Measurements from ENCODE around the gene TMEM200C. TPM values are rescaled to one million over a fixed set of nuclear protein-coding genes. Genes with fewer than 3 reads are reported as not detected.
A peak's percentile ranks its signal among the peaks of the same experiment; 100 is the strongest.

TMEM200C gene
- total and polyA plus RNA-seq, 2 donors (not counting 1 experiment from before 2014, with no cell fraction given): 0.02 to 0.17 TPM

DNA sequence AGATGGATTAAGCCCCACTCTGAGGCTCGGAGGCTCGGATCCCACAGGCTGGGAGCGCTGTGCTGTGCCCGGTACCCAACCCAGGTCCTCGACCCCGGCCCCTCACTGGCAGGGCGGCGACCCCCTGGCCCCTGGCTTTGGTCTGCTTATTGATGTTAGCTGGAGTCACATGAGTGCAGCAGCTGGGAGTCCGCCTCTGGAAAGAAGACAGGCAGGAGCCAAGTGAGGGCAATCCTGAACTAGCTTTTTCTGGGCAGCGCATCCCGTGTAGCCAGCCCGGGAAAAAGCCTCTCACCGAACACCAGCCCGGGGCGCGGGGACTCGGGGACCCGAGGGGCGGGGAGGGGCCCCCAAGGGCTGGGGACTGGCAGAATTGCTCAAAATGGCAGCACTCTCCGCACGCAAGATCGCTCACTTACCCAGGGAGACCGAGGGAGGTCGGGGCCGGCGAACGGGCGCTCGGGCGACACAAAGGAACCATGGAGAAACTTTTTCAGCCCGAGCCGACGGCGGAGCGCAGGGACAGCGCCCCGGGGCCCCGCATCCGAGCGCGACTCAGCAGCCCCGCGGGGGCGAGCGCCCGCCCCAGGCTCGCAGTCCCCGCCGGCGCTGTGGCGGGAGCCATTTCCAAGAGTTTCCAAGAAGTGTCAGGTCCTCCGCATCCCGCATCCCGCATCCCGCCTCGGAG, 567 bp downstream of the TMEM200C start:
- peak overlapping the region in 2 of 4 experiments; percentile 42 to 74 for H3K4me3 ChIP-seq (replicated peaks in 1 of 4; ENCODE audit: control extremely low read depth in 1 of 4, insufficient read depth in 1 of 4, low read depth in 3 of 4, low read length in 4 of 4)
- H3K4me2 ChIP-seq (ENCODE audit: extremely low read depth, insufficient read depth, low read length): no peak overlapping the region
- peak; percentile 12 to 27 for DNase-seq (ENCODE audit: low read depth in 2 of 2)
- no peaks in the 10 kb centered on the region for H3K79me2 ChIP-seq (ENCODE audit: control insufficient read depth, insufficient read depth, low read length)
- TF ChIP-seq EZH2 (IDR thresholded peaks at IDR 0.05; ENCODE audit: low read length, missing control alignments) (peak; percentile 55), CTCF (conservative IDR thresholded peaks at IDR 0.05 in 1 of 2, IDR thresholded peaks at IDR 0.05 in 1 of 2; ENCODE audit: low read depth in 1 of 2, low read length in 2 of 2) (no peak)
- H3K9ac ChIP-seq (ENCODE audit: insufficient read depth, low read length): no peak overlapping the region
- peaks cover 33% of the 10 kb centered on the region for H3K27me3 ChIP-seq (ENCODE audit: control insufficient read depth, insufficient read depth, low read length)
- H4K20me1 ChIP-seq (ENCODE audit: control insufficient read depth, extremely low read depth, insufficient read depth, low read length): no peaks in the 10 kb centered on the region
- H3K9me3 ChIP-seq (ENCODE audit: control insufficient read depth, insufficient read depth, low read depth, low read length): no peaks in the 10 kb centered on the region
- H3K27ac ChIP-seq (ENCODE audit: insufficient read depth, low read length): no peak overlapping the region
- no peak overlapping the region for H2AFZ ChIP-seq (ENCODE audit: low read length)
- H3K4me1 ChIP-seq (ENCODE audit: control insufficient read depth, extremely low read depth, insufficient read depth, low read length): no peaks in the 10 kb centered on the region
- no peaks in the 10 kb centered on the region for H3K36me3 ChIP-seq (ENCODE audit: control insufficient read depth, insufficient read depth, low read length)

DNA sequence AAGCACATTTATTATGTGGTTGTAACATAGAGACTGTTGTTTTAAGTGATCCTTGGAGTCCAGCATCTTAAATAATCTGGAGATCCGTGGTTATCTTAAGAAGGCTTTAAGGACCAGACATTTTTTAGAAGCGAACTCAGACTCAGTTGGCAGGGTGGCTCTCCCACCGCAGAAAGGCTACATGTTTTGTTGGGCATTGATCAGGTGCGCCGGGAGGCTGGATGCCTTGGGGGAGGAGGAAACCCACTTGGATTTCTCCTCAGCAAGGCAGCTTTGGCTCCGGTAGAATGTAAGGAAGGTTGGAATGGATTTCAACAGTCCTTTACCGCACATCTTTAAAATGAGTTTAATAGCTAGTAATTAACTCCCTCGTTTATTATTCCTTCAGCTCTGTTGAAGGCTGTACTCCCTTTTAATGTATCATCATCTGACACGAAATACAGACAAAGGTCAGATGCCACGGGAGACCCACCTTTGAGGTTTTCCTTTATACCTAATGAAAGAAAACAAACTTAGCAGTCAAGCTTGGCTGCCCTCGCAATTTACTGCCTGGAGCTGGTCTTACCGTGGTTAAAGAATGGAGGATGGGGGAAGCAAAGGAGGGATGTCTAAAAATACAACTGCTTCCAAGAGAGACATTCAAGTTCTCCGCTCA, 1.2 kb downstream of the TMEM200C start:
- H3K27me3 ChIP-seq (ENCODE audit: control insufficient read depth, insufficient read depth, low read length): peaks cover 33% of the 10 kb centered on the region
- no peak overlapping the region for H3K9ac ChIP-seq (ENCODE audit: insufficient read depth, low read length)
- TF ChIP-seq CTCF (conservative IDR thresholded peaks at IDR 0.05 in 1 of 2, IDR thresholded peaks at IDR 0.05 in 1 of 2; ENCODE audit: low read depth in 1 of 2, low read length in 2 of 2) (no peak), EZH2 (IDR thresholded peaks at IDR 0.05; ENCODE audit: low read length, missing control alignments) (peak; percentile 12)
- no peaks in the 10 kb centered on the region for H4K20me1 ChIP-seq (ENCODE audit: control insufficient read depth, extremely low read depth, insufficient read depth, low read length)
- no peaks in the 10 kb centered on the region for H3K36me3 ChIP-seq (ENCODE audit: control insufficient read depth, insufficient read depth, low read length)
- H3K4me1 ChIP-seq (ENCODE audit: control insufficient read depth, extremely low read depth, insufficient read depth, low read length): no peaks in the 10 kb centered on the region
- peak overlapping the region in 2 of 4 experiments; percentile 42 to 74 for H3K4me3 ChIP-seq (replicated peaks in 1 of 4; ENCODE audit: control extremely low read depth in 1 of 4, insufficient read depth in 1 of 4, low read depth in 3 of 4, low read length in 4 of 4)
- H3K4me2 ChIP-seq (ENCODE audit: extremely low read depth, insufficient read depth, low read length): no peak overlapping the region
- DNase-seq (ENCODE audit: low read depth in 2 of 2): no peak
- no peaks in the 10 kb centered on the region for H3K9me3 ChIP-seq (ENCODE audit: control insufficient read depth, insufficient read depth, low read depth, low read length)
- no peak overlapping the region for H3K27ac ChIP-seq (ENCODE audit: insufficient read depth, low read length)
- no peak overlapping the region for H2AFZ ChIP-seq (ENCODE audit: low read length)
- H3K79me2 ChIP-seq (ENCODE audit: control insufficient read depth, insufficient read depth, low read length): no peaks in the 10 kb centered on the region

DNA sequence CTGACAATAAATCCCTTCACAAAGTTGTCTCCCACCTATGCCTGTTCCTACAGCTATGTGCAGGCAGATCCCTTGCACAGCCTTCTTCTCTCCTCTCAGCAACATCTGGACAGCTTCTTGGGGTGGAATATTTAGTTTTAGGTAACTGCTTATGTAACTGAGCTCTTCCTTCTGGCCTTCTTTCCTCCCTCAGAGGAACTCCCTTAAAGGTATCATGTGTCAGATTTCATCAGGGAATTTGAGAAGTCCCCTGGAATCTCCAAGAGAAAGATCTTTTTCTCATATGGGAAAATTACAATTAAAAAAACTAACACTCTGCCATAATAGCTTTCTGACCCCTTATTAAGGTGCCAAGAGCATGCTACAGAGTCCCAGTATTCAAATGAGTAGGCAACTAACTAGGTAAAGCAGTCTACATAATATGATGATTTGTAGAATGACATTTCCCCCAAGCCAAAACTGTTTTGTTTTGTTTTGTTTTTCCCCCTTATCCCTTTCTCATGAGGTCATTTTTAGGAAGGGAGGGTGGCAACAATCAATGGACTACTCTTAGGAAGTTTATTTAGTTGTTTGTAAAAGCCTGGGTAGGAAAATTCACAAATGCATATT, 2.4 kb downstream of the TMEM200C start:
- no peaks in the 10 kb centered on the region for H3K79me2 ChIP-seq (ENCODE audit: control insufficient read depth, insufficient read depth, low read length)
- H3K27ac ChIP-seq (ENCODE audit: insufficient read depth, low read length): no peak overlapping the region
- H2AFZ ChIP-seq (ENCODE audit: low read length): no peak overlapping the region
- H3K4me1 ChIP-seq (ENCODE audit: control insufficient read depth, extremely low read depth, insufficient read depth, low read length): no peaks in the 10 kb centered on the region
- H3K9me3 ChIP-seq (ENCODE audit: control insufficient read depth, insufficient read depth, low read depth, low read length): no peaks in the 10 kb centered on the region
- no peaks in the 10 kb centered on the region for H4K20me1 ChIP-seq (ENCODE audit: control insufficient read depth, extremely low read depth, insufficient read depth, low read length)
- TF ChIP-seq CTCF (conservative IDR thresholded peaks at IDR 0.05 in 1 of 2, IDR thresholded peaks at IDR 0.05 in 1 of 2; ENCODE audit: low read depth in 1 of 2, low read length in 2 of 2): no peak
- TF ChIP-seq EZH2 (IDR thresholded peaks at IDR 0.05; ENCODE audit: low read length, missing control alignments): no peak
- no peak overlapping the region for H3K4me2 ChIP-seq (ENCODE audit: extremely low read depth, insufficient read depth, low read length)
- H3K9ac ChIP-seq (ENCODE audit: insufficient read depth, low read length): no peak overlapping the region
- DNase-seq (ENCODE audit: low read depth in 2 of 2): no peak
- peaks cover 30% of the 10 kb centered on the region for H3K27me3 ChIP-seq (ENCODE audit: control insufficient read depth, insufficient read depth, low read length)
- no peaks in the 10 kb centered on the region for H3K36me3 ChIP-seq (ENCODE audit: control insufficient read depth, insufficient read depth, low read length)
- peak overlapping the region in 1 of 4 experiments; percentile 74 for H3K4me3 ChIP-seq (replicated peaks in 1 of 4; ENCODE audit: control extremely low read depth in 1 of 4, insufficient read depth in 1 of 4, low read depth in 3 of 4, low read length in 4 of 4)
